Adrenal gland (tissue), 12 donors: ENCODE results near the gene RFX7. TPM values are rescaled to one million over a fixed set of nuclear protein-coding genes. Genes with fewer than 3 reads are reported as not detected.

ENCODE experiments used
- DNase-seq, 7 donors: peaks; one replicate each; pipeline ENCODE4 v3.0.0-alpha.2; 2019 to 2020
- H3K27ac ChIP-seq, 5 donors: fragments of 200-600 bp; sonication (generic) in 4 of 5; 1 replicate in 3 of 5; 2 replicates in 2 of 5; pipeline versions ENCODE4 v1.5.1 to v1.8.0; 2016 to 2020; ENCODE audit warnings: mild to moderate bottlenecking in 1 of 5
- H3K27me3 ChIP-seq: fragments of 200-600 bp; 2 replicates; pipeline ENCODE4 v1.8.0; 2021
- H3K36me3 ChIP-seq, 2 donors: fragments of 200-600 bp; replicated peaks in 1 of 2; 1 replicate in 1 of 2; 2 replicates in 1 of 2; pipeline versions ENCODE4 v1.5.1 to v1.8.0; 2018 to 2022
- H3K4me1 ChIP-seq, 2 donors: fragments of 200-600 bp; replicated peaks in 1 of 2; 1 replicate in 1 of 2; 2 replicates in 1 of 2; pipeline versions ENCODE4 v1.5.1 to v1.8.0; 2018 to 2021
- H3K4me3 ChIP-seq, 4 donors: fragments of 200-600 bp; sonication (generic) in 3 of 4; one replicate each; pipeline ENCODE4 v1.5.1; 2016 to 2018
- H3K9me3 ChIP-seq, 3 donors: fragments of 200-600 bp; sonication (generic) in 1 of 3; replicated peaks in 1 of 3; 1 replicate in 2 of 3; 2 replicates in 1 of 3; pipeline versions ENCODE4 v1.5.1 to v1.8.0; 2016 to 2021
- CTCF ChIP-seq, 6 experiments: fragments of 450-650 bp in 4 of 6; fragments of 200-600 bp in 2 of 6; sonication (generic) in 1 of 6; IDR thresholded peaks; 1 replicate in 5 of 6; 2 replicates in 1 of 6; pipeline versions ENCODE4 v1.5.1 to v1.8.0; 2016 to 2021; ENCODE audit warnings: antibody characterized with exemption in 6 of 6, mild to moderate bottlenecking in 2 of 6, moderate library complexity in 1 of 6
- POLR2A ChIP-seq, 2 donors: fragments of 450-650 bp; IDR thresholded peaks; one replicate each; pipeline ENCODE4 v1.6.1; 2017; ENCODE audit warnings: antibody characterized with exemption in 2 of 2, mild to moderate bottlenecking in 2 of 2, moderate library complexity in 1 of 2
- WGBS, 4 donors: extraction: QIAGEN DNeasy Blood & Tissue Kit in 2 of 4; methylation state at CpG; one replicate each; pipeline versions ENCODE4 v1.1.5 to v1.1.7; 2013 to 2017; 5-methylcytosine and 5-hydroxymethylcytosine counted together
- intact Hi-C, 2 donors: fragments of 100-400 bp; cut with DNase I; formaldehyde crosslinking; loops; one replicate each; pipeline versions ENCODE4 v1.14.1 to v1.15.0; 2022 to 2023
- polyA plus RNA-seq, 3 donors: library from polyadenylated mRNA; stranded (reverse); fragments of 200-250 nt in 2 of 3; fragments of 350-450 nt in 1 of 3; fragmentation: Illumina TruSeq in 1 of 3; extraction: RNeasy Lipid Tissue Mini Kit (QIAGEN cat#74804) in 1 of 3; gene quantifications; one replicate each; pipeline ENCODE4 v1.2.3, GENCODE V29; 2013 to 2014
- total RNA-seq, 9 donors: library from RNA; depleted of rRNA in 4 of 9; stranded (reverse); fragments of >200 nt in 4 of 9; fragments of 120-200 nt in 1 of 9; fragmentation: NEBNext Ultra II Directional in 1 of 9; extraction: Animal tissue kit (Norgen Biotek cat#: 25700) in 1 of 9; gene quantifications; one replicate each; pipeline versions ENCODE4 v1.1.0 to v1.2.4, GENCODE V29; 2013 to 2023
- donor health status: healthy with polysubstance abuse.
- donor health status: Bipolar disorder and iron deficiency.
- donor health status: DM: yes; HTN: yes; CAD: no.
- donor health status: DM: no; HTN: no; CAD: no.
- donor health status: DM: no; HTN: no; CAD: no.
- donor health status: DM: yes; HTN: yes; CAD: no.

Gene RFX7
- total and polyA plus RNA-seq, 12 donors: 3.3 to 51.6 (median 15.9) TPM

GRCh38 chr15:56086566-56086965, 157.1 kb downstream of the RFX7 start:
- WGBS, 4 donors: 91 to 96% (median 93%) methylated on average over 1 of the region's 1 CpG
- H3K4me3 ChIP-seq: no peak overlapping the region
- no peaks in the 10 kb centered on the region for H3K9me3 ChIP-seq
- DNase-seq: no peak
- no peak for TF ChIP-seq POLR2A (IDR thresholded peaks at IDR 0.05)
- no peak for TF ChIP-seq CTCF (IDR thresholded peaks at IDR 0.05)
- no peaks in the 10 kb centered on the region for H3K27me3 ChIP-seq
- intact Hi-C loops: no loop called here
- H3K36me3 ChIP-seq: no peaks in the 10 kb centered on the region
- H3K27ac ChIP-seq: no peak overlapping the region
- H3K4me1 ChIP-seq: no peaks in the 10 kb centered on the region

- TF ChIP-seq CTCF (IDR thresholded peaks at IDR 0.05) (no peak), POLR2A (IDR thresholded peaks at IDR 0.05) (no peak)
- Histone ChIP-seq H3K27me3 (no peaks in the 10 kb centered on the region), H3K9me3 (no peaks in the 10 kb centered on the region), H3K27ac (no peak overlapping the region), H3K4me1 (no peaks in the 10 kb centered on the region), H3K4me3 (no peak overlapping the region), H3K36me3 (no peaks in the 10 kb centered on the region)
- intact Hi-C loops: no loop called here
- WGBS, 4 donors: 82 to 94% (median 86%) methylated on average over 3 of the region's 3 CpGs
- DNase-seq: no peak
These were observed 161.4 kb downstream of the RFX7 start for GRCh38 chr15:56082263-56082761.

- 65 to 82% (median 79%) methylated on average over 5 of the region's 5 CpGs for WGBS, 4 donors
- Histone ChIP-seq H3K27me3 (no peaks in the 10 kb centered on the region), H3K36me3 (no peaks in the 10 kb centered on the region), H3K4me1 (no peaks in the 10 kb centered on the region), H3K4me3 (no peak overlapping the region), H3K27ac (no peak overlapping the region), H3K9me3 (no peaks in the 10 kb centered on the region)
- DNase-seq: no peak
- intact Hi-C loops: no loop called here
- no peak for TF ChIP-seq POLR2A (IDR thresholded peaks at IDR 0.05)
These were observed 166.6 kb downstream of the RFX7 start for GRCh38 chr15:56077081-56077480.

GRCh38 chr15:56076640-56077039, 167.0 kb downstream of the RFX7 start:
- WGBS, 4 donors: 40 to 57% (median 47%) methylated on average over 2 of the region's 2 CpGs
- no peaks in the 10 kb centered on the region for H3K4me1 ChIP-seq
- no peaks in the 10 kb centered on the region for H3K36me3 ChIP-seq
- H3K9me3 ChIP-seq: no peaks in the 10 kb centered on the region
- no peak overlapping the region for H3K27ac ChIP-seq
- H3K27me3 ChIP-seq: no peaks in the 10 kb centered on the region
- H3K4me3 ChIP-seq: no peak overlapping the region
- no peak for DNase-seq
- intact Hi-C loops: no loop called here
- TF ChIP-seq POLR2A (IDR thresholded peaks at IDR 0.05): no peak
- TF ChIP-seq CTCF (IDR thresholded peaks at IDR 0.05): no peak

- Histone ChIP-seq H3K4me3 (no peak overlapping the region), H3K36me3 (no peaks in the 10 kb centered on the region), H3K9me3 (no peaks in the 10 kb centered on the region), H3K27me3 (no peaks in the 10 kb centered on the region), H3K4me1 (no peaks in the 10 kb centered on the region), H3K27ac (no peak overlapping the region)
- intact Hi-C loops: no loop called here
- 55 to 65% (median 61%) methylated on average over 5 of the region's 5 CpGs for WGBS, 4 donors
- TF ChIP-seq POLR2A (IDR thresholded peaks at IDR 0.05) (no peak), CTCF (IDR thresholded peaks at IDR 0.05) (no peak)
- no peak for DNase-seq
These were observed 169.0 kb downstream of the RFX7 start for GRCh38 chr15:56074481-56075265.
